Measurements from ENCODE around the gene ETV3.

DNA sequence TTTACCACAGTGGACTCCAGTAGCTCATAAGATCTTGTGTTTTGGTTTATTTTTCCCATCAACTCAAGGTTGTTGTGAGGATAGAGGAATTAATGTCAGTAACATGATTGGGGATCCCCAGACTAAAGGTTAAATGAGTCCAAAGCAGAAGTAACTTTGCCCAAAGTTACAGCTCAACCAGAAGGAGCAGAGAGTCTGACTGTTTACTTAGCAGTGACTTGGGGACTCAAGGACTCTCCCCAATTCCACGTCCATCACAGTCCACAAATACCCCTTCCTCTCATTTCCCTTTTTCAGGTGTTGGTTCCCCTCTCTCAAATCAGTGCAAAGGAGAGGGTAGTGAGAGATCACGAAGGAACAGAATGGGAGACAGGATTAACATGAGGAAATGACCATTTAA lies 4.0 kb upstream of the ETV3 start:
- TF ChIP-seq, protein P1, sequence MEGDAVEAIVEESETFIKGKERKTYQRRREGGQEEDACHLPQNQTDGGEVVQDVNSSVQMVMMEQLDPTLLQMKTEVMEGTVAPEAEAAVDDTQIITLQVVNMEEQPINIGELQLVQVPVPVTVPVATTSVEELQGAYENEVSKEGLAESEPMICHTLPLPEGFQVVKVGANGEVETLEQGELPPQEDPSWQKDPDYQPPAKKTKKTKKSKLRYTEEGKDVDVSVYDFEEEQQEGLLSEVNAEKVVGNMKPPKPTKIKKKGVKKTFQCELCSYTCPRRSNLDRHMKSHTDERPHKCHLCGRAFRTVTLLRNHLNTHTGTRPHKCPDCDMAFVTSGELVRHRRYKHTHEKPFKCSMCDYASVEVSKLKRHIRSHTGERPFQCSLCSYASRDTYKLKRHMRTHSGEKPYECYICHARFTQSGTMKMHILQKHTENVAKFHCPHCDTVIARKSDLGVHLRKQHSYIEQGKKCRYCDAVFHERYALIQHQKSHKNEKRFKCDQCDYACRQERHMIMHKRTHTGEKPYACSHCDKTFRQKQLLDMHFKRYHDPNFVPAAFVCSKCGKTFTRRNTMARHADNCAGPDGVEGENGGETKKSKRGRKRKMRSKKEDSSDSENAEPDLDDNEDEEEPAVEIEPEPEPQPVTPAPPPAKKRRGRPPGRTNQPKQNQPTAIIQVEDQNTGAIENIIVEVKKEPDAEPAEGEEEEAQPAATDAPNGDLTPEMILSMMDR (IDR thresholded peaks at IDR 0.05; ENCODE audit: insufficient read depth, low read length, poor library complexity, severe bottlenecking), result no peak
- no peak for TF ChIP-seq EZH2phosphoT487 (conservative IDR thresholded peaks at IDR 0.05; ENCODE audit: low read length)
